GM10847 (cell line): Measurements from ENCODE around the gene IGFBP7.

ENCODE experiments used
- POLR2A ChIP-seq: IDR thresholded peaks from 2 replicates; pipeline ENCODE4 v1.6.1; 2011; ENCODE audit not compliant: insufficient read length; ENCODE audit errors: extremely low read depth

The IGFBP7 gene

DNA sequence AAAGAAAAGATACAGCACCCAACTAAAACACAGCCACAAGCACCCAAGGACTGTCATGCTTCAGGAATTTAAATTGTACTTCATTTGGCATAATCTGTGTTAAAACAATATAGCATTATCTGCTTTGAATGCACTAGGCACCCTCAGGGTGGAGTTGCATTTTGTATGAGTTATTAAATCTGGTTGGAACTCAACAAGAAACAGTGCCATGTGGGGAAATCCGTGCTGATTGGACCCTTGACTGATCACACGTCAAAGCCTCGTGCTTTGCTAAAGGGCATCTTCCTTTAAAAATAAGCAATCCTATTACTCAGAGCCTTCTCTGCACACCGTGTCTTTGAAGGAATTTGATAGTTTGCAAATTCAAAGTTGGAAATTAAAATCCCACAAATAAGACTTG, 35.4 kb downstream of the IGFBP7 start:
- TF ChIP-seq POLR2A = no peak

DNA sequence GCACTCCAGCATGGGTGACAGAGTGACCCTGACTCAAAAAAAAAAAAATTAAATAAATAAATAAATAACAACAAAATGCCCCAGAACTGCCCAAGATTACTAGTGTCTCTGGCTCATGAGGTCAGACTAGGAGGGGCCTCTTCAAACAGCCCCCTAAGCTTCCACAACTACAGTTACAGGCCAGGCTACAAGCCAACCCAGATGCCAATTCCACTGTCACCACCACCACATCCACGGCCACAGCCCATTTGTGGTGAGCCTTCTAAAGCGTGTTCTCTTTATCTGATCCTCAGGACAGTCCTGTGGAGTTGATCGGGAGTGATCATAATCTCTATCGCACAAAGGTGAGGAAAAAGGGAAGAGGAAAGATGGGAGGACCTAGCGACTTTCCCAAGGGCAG, 36.6 kb downstream of the IGFBP7 start:
- TF ChIP-seq POLR2A = no peak

DNA sequence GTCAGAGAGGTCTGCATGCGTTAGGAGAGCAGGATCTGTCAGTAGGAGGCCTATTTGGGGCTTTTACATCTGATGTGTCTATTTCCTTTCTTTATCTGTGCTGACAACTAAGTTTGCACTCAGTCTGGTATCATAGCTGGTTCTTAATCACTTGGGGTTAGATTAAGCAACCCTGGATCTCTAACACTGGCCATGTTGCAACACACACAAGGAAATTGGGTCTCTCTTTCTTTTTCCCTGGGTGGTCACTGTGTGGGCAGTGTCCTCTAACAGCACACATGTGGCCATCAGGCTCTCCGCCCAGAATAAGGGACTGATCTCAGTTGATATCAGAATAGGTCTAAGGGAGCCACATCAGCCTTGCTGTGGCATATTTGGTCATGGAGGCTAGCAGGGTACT, 38.9 kb downstream of the IGFBP7 start:
- no peak for TF ChIP-seq POLR2A

DNA sequence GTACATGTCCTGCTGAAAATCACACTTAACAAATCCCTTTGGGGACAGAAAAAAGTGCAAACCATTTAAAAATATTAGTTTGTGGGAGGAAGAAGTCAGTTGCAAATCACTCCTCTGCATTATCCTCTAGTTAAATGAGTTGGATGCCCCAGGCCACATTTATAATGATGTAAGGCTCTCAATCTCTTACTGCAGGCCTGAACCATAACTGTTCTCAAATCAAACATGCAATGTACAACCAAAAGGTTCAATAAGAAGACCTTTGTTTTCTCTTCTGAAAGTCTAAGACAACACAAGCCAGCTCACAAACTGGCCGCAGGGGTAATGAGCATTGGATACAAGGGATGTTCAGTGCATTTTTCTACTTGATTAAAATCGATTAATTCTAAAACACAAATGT, 39.7 kb downstream of the IGFBP7 start:
- TF ChIP-seq POLR2A = no peak

DNA sequence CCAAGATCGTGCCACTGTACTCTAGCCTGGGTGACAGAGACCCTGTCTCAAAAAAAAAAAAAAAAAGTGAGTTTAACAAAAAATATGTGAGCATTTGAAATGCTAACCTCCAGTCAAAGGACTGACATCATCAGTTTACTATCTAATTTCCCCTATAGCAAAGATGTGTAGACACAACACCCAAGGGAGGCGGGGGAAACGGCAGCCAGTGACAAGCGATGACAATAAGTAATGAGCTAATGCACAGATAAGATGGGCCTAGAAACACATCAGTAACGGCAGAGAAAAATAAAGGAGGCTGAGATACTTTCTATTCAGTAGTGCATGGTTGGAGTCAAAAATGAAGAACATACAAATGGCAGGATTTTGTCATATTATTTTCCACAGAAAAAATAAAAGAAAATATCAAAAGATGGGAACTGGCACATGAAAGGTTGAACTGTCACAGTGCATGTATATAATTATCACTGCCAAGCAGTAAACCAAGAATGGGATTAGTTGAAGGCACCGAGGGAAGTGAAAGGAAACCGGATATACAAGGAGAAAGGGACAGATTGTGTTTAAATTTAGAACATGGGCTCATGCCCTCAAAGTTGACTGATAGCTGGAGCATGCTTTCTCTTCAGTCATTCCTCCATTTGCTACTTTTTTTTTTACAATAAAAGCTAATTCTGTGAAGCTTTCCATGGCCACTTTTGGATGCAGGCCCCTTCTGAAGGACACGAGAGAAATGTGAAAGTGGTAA, 41.8 kb downstream of the IGFBP7 start:
- TF ChIP-seq POLR2A = no peak

DNA sequence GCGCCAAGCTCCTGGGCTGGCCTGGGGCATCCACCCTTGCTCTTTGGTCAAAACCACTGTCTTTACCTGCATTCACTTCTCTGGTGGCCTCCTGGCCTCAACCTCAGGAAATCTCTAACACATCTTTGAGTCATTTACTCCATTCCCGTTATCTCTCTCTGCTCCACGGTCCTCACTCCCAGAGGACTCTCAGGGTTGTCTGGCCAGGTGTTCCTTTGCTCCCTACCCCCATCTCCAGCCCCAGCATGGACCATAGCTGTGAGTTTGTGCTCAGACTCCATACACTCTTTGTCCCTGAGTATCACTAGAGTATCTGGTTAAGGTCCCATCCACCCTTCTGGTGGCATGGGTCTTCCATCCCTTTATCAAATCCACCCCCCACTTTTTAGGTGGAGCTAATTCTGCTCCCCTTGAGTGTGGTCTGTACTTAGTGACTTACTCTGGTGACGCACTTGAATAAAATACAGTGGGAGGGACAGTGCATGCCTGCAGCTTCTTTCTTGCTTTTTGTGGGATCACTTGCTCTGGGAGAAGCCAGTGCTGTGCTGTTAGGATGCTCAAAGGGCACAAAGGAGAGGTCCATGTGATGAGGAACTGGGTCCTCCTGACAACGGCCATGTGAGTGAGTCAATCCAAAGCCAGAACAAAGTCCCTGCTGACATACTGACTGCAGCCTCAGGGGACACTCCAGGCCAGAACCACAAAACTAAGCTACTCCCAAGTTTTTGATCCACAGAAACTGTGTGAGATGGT, 44.3 kb downstream of the IGFBP7 start:
- no peak for TF ChIP-seq POLR2A

DNA sequence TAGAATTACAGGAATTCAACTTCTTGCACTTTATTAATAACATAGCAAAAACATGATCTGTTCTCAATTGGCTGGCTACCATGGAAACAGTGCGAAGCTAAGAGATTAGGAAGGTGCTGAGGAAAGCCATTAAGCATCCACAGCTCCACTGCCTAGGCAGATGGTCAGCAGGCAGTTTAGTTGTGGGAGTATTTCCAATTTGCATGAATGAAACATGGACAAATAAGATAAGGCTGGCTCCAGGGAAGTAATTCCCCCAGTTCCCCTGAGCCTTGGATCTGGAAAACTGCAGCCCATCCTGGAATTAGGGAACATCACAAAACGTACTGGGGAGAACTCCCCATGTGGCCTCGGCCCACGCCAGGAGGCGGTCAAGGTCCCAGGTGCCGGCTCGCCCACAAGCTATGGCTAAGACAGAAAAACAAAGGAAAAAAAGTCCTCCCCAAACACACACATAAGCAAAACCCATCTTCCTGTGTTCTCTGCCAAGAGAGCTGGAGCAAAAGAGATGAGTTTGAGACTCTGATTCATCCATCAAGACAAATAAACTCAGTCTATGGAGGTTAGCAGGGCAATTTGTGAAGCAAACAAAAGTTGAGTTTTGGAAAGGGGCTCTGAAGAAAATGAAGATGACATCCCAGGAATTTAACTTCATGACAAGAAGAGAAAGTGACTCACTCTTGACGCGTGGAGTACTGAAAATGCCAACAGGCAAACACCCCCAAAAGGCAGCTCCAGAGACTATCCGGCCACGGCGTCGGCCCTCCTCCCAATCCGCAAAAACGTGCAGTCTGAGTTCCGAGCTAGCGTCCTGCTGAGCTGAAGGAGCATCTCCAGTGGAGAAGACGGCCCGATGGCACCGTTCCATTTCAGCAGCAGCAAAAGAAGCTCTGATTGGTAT, 45.1 kb downstream of the IGFBP7 start:
- TF ChIP-seq POLR2A = no peak

DNA sequence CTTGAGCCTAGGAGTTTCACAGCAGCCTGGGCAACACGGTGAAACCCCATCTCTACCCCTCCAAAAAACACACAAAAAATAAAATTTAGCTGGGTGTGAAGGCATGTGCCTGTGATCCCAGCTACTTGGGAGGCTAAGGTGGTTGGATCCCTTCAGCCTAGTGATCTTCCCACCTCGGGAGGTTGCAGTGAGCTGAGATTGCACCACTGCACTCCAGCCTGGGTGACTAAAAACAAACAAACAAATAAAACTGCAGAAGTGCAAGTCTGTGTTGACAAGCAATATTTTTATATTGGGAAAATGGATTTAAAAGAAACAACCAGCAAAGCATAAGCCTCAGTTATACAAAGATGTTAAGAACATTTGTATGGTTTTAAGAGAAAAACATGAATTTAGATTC, 46.1 kb downstream of the IGFBP7 start:
- TF ChIP-seq POLR2A = no peak

DNA sequence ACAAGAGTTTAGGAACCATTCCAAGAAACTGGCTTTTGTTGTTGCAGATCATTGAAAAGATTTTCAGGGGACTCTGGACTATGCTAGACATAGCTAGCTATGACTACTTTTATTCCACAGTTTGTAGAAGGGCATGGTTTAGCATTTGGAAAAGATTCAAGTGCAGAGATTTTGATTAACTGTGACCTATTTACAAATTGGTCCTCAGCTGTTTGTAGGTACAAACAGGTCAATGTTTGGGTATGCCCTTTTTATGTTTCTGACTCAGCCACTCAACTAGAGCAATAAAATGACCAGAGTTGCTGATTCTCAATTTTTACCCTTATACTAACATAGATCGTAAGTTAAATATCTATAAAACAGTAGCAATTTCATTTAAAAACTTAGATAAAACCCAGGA, 46.7 kb downstream of the IGFBP7 start:
- TF ChIP-seq POLR2A = no peak

DNA sequence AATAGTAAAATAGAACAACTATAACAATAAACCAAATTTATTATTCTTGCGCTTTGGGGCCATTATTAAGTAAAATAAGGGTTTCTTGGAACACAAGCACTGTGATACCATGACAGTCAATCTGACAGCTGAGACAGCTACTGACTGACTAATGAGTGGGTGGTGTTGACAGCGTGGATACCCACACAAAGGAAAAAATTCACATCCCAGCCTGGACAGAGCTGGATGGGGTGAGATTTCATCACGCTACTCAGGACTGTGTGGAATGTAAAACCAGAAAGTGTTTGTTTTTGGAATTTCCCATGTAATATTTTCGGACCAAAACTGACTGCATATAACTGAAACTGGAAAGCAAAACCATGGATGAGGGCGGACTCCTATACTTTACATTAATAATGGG, 48.8 kb downstream of the IGFBP7 start:
- TF ChIP-seq POLR2A = no peak

DNA sequence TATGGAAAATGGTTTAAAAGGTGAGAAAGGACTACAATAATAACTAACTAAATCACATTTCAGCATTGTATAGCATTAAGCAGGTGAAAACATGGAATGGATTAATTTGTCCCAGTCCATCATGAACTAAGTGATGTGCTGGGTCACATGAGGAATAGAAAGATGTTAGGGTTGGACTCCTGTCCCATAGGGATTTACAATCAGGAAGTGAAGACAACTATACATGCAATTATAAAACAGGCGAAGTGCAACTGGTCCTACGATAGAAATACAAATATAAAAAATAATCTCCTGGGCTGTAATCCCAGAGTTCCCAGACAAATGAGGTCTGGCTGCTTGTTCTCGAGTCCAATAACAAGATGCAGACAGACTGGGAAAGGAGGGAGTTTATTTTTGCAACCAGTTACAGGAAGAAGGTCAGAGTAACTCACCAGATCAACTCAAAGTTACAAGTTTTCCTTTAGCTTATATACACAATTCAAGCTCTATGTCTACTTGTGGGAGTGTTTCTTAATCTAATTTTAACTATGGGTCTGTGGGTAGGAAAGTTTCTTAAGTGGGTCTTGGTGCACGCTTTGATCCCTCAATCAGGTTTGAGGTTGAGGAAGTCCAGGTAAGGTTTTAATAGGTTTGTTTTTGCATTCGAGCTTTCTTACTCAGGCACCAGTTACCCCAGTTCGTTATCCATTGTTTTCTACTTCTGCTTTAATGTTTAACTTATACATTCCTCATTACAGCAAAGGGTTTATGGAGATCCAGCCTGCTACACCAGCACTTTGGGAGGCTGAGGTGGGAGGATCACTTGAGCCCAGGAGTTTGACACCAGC, 50.1 kb downstream of the IGFBP7 start:
- no peak for TF ChIP-seq POLR2A

DNA sequence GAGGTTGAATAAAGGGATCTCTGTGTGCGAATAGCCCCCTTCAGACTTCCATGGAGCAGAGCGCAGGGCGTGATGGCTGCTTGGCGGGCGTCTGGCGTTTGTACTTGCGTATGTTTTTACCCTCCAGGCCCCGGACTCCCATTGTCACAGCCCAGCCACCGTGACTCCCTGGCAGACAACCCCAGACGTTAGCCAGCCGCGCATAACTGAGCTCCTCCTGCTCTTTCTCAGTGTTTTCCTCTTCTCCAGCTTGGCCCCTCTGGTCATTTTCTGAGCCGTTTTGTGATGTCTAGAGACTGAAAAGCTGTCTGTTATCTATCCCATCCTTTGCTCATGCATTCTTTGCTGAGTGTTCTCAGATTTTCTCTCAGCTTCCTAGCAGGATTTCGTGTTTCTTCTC, 54.3 kb downstream of the IGFBP7 start:
- no peak for TF ChIP-seq POLR2A

DNA sequence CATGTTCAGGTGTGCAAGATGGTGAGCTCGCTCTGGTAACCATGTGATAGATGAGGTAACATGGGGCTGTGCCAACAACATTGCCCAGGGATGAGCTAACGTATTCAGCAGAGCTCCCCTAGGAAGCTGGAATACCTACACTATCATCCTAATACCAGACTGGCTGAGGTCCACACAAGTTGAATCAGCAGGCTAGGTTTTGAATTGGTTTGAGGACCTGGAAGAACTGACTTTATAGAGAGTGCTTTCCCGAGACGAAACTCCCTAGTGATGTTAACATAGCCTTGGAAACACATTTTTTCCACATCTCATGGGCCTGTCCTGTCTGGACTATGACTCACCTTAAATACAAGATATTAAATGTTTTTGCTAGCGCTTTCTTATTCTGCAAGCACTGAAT, 56.7 kb downstream of the IGFBP7 start:
- TF ChIP-seq POLR2A = no peak

DNA sequence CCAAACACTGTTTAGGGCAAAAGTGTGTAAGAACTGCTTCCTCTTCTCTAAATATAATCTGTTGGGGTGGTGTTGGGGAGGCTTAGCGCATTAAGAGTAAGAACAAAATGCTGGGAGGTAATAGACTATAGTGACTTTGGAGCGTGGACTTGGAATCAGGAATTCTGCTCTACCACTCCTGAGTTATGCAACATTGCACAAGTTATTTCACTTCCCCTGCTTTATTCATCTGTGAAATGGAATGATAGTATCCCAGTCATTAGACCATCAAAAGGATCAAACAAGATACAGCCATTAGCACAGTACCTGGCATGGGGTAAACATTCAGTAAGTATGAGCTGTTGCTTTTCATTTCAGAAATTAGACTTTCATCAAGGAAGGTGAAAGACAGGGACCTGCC, 58.7 kb downstream of the IGFBP7 start:
- no peak for TF ChIP-seq POLR2A

DNA sequence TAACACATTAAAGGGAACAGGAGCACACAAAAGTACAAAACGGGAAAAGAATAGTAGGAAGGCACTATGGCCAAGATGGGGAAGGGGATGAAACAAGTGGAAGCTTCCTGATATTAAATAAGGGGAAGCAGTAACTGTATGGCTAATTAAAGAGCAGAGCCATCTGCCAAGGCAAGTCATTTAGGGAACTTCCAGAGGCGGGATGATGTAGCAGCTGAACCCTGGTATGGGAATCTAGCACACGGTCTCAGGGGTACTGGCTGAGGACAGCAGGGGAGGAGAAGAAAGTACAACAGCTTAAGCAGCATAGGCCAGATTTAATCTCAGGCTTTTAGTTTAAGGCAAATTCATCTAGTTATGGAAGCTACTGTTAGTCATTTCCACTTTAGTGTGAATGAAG, 59.1 kb downstream of the IGFBP7 start:
- TF ChIP-seq POLR2A = no peak
